Measurements from ENCODE around the gene CACNG5. TPM values are rescaled to one million over a fixed set of nuclear protein-coding genes. Genes with fewer than 3 reads are reported as not detected.

The CACNG5 gene
- total RNA-seq, 1 experiment from 2014 or later: 0.21 TPM

DNA sequence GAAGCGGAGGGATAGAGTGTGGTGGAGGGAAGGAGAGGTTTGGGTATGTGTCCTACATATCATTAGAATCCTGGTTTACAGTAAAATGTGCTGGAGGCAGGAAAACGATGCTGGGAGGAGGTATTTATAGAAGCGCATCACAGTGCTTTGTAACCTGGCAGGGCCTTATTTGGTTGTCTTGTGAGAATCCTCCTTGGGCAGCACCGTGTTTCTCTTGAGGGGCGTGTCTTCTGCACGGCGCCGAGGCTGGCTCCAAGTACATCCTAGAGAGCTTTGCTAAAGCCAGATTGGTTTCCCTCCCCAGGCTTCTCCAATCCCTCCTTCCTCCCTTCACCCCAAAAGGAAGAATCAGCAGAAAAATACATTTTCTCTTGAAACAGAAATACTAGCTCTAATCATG is 24.4 kb downstream of the CACNG5 start:
- no TSS peak for BruUV-seq (replicated peaks)
- no peak for DNase-seq (ENCODE audit: low read depth, low spot score)
- H3K36me3 ChIP-seq (ENCODE audit: control insufficient read depth, insufficient read depth, low read length): no peaks in the 10 kb centered on the region

DNA sequence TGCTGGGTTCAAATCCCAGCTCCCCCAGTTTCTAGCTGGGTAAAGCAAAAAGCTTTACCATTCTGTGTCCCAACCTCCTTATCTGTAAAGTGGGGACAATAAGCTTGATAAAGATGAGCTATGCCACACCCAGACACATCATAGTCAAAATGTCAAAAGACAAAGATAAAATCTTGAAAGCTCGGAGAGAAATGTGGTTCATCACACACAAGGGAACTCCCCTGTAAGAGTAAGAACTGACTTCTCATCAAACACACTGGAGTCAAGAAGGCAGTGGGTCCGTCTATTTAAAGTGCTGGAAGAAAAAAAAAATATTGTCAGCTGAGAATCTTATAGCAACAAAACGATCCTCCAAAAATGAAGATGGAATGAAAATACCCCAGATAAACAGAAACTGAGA is 25.3 kb downstream of the CACNG5 start:
- Histone ChIP-seq H3K4me3 (ENCODE audit: low read depth in 2 of 2, low read length in 2 of 2) (no peak overlapping the region), H3K27ac (ENCODE audit: low read length) (no peak overlapping the region), H3K36me3 (ENCODE audit: control insufficient read depth, insufficient read depth, low read length) (no peaks in the 10 kb centered on the region), H3K4me1 (ENCODE audit: control insufficient read depth, insufficient read depth, low read length) (no peaks in the 10 kb centered on the region), H3K9me3 (ENCODE audit: control insufficient read depth, insufficient read depth, low read depth, low read length) (no peaks in the 10 kb centered on the region), H3K27me3 (ENCODE audit: control insufficient read depth, insufficient read depth, low read length) (no peaks in the 10 kb centered on the region; the same call in 1 of the 2 replicates)
- TF ChIP-seq, protein P1, sequence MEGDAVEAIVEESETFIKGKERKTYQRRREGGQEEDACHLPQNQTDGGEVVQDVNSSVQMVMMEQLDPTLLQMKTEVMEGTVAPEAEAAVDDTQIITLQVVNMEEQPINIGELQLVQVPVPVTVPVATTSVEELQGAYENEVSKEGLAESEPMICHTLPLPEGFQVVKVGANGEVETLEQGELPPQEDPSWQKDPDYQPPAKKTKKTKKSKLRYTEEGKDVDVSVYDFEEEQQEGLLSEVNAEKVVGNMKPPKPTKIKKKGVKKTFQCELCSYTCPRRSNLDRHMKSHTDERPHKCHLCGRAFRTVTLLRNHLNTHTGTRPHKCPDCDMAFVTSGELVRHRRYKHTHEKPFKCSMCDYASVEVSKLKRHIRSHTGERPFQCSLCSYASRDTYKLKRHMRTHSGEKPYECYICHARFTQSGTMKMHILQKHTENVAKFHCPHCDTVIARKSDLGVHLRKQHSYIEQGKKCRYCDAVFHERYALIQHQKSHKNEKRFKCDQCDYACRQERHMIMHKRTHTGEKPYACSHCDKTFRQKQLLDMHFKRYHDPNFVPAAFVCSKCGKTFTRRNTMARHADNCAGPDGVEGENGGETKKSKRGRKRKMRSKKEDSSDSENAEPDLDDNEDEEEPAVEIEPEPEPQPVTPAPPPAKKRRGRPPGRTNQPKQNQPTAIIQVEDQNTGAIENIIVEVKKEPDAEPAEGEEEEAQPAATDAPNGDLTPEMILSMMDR (IDR thresholded peaks at IDR 0.05): no peak
- no peak for TF ChIP-seq TCF7L2 (IDR thresholded peaks at IDR 0.05; ENCODE audit: low read depth, low read length)
- TF ChIP-seq, protein P2, sequence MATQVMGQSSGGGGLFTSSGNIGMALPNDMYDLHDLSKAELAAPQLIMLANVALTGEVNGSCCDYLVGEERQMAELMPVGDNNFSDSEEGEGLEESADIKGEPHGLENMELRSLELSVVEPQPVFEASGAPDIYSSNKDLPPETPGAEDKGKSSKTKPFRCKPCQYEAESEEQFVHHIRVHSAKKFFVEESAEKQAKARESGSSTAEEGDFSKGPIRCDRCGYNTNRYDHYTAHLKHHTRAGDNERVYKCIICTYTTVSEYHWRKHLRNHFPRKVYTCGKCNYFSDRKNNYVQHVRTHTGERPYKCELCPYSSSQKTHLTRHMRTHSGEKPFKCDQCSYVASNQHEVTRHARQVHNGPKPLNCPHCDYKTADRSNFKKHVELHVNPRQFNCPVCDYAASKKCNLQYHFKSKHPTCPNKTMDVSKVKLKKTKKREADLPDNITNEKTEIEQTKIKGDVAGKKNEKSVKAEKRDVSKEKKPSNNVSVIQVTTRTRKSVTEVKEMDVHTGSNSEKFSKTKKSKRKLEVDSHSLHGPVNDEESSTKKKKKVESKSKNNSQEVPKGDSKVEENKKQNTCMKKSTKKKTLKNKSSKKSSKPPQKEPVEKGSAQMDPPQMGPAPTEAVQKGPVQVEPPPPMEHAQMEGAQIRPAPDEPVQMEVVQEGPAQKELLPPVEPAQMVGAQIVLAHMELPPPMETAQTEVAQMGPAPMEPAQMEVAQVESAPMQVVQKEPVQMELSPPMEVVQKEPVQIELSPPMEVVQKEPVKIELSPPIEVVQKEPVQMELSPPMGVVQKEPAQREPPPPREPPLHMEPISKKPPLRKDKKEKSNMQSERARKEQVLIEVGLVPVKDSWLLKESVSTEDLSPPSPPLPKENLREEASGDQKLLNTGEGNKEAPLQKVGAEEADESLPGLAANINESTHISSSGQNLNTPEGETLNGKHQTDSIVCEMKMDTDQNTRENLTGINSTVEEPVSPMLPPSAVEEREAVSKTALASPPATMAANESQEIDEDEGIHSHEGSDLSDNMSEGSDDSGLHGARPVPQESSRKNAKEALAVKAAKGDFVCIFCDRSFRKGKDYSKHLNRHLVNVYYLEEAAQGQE (IDR thresholded peaks at IDR 0.05; ENCODE audit: insufficient read depth in 1 of 2, low read depth in 2 of 2, low read length in 1 of 2): no peak
- no peak for TF ChIP-seq SIN3A (IDR thresholded peaks at IDR 0.05; ENCODE audit: borderline replicate concordance, insufficient read depth, low read depth, low read length)
- TF ChIP-seq POLR2AphosphoS5 (IDR thresholded peaks at IDR 0.05; ENCODE audit: low read depth, low read length): no peak
- in situ Hi-C loops (cut with HindIII; ENCODE audit: low pct_unique_long_range_greater_than_20kb, low sequenced_read_pairs): no loop called here
- BruUV-seq (replicated peaks): no TSS peak
- ChIA-PET POLR2A (no interaction called here), CTCF (interaction anchor here (0.7 kb wide), 1 partner anchor 115 kb away, joined by 3 read pairs; no protein-coding TSS in a partner anchor)
- intact Hi-C loops (cut with micrococcal nuclease; ENCODE audit: unreplicated experiment): no loop called here
- no peak for ATAC-seq
- DNase-seq (ENCODE audit: low read depth, low spot score): no peak

More for the DNA sequence above, 24.4 kb downstream of the CACNG5 start:
- no peaks in the 10 kb centered on the region; the same call in 1 of the 2 replicates for H3K27me3 ChIP-seq (ENCODE audit: control insufficient read depth, insufficient read depth, low read length)
- no peak overlapping the region for H3K4me3 ChIP-seq (ENCODE audit: low read depth in 2 of 2, low read length in 2 of 2)
- intact Hi-C loops (cut with micrococcal nuclease; ENCODE audit: unreplicated experiment): no loop called here
- no peak overlapping the region for H3K27ac ChIP-seq (ENCODE audit: low read length)
- ChIA-PET POLR2A (no interaction called here), CTCF (no interaction called here)
- ATAC-seq: no peak
- in situ Hi-C loops (cut with HindIII; ENCODE audit: low pct_unique_long_range_greater_than_20kb, low sequenced_read_pairs): no loop called here
- H3K4me1 ChIP-seq (ENCODE audit: control insufficient read depth, insufficient read depth, low read length): no peaks in the 10 kb centered on the region
- TF ChIP-seq, protein P2 (IDR thresholded peaks at IDR 0.05; ENCODE audit: insufficient read depth in 1 of 2, low read depth in 2 of 2, low read length in 1 of 2): no peak
- TF ChIP-seq, protein P1 (IDR thresholded peaks at IDR 0.05): no peak
- no peak for TF ChIP-seq SIN3A (IDR thresholded peaks at IDR 0.05; ENCODE audit: borderline replicate concordance, insufficient read depth, low read depth, low read length)
- no peak for TF ChIP-seq POLR2AphosphoS5 (IDR thresholded peaks at IDR 0.05; ENCODE audit: low read depth, low read length)
- no peaks in the 10 kb centered on the region for H3K9me3 ChIP-seq (ENCODE audit: control insufficient read depth, insufficient read depth, low read depth, low read length)

Data from Panc1 (cell line).